ENCODE data around the gene SYNPO2. TPM values are rescaled to one million over a fixed set of nuclear protein-coding genes. Genes with fewer than 3 reads are reported as not detected.

Gene SYNPO2
- total RNA-seq, 1 experiment from 2014 or later = 0.26 TPM

DNA sequence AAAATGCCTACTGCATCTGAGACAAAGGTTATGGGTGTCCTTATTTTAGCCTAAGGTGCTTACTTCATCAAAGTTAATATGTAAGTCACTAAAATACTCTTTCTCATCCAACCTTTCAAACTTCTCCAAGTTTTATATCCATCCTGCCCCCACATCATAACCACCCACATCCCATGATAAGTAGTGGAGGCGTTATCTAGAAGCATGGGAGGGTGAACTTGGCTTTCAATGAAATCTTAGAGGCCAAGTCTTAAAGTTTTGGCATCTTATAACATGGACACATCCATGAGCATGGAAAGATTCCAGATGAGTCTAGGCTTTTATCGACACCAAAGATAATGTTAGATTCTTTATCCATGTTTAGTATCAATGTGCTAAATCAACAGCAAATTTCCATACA, 29.9 kb upstream of the SYNPO2 start:
- Histone ChIP-seq H3K36me3 (ENCODE audit: insufficient read depth, low read length, poor library complexity, severe bottlenecking) (no peaks in the 10 kb centered on the region), H3K27ac (ENCODE audit: low read depth, low read length, poor library complexity, severe bottlenecking) (no peak overlapping the region), H3K27me3 (replicated peaks; ENCODE audit: insufficient read depth, low read depth, low read length, poor library complexity) (no peaks in the 10 kb centered on the region), H3K9me3 (ENCODE audit: low read depth, low read length, poor library complexity, severe bottlenecking) (no peaks in the 10 kb centered on the region), H3K4me3 (ENCODE audit: low read depth, low read length, poor library complexity, severe bottlenecking) (no peak overlapping the region), H3K4me1 (ENCODE audit: insufficient read depth, low read length, poor library complexity, severe bottlenecking) (no peaks in the 10 kb centered on the region)
- no TSS peak for BruUV-seq (replicated peaks)
- CTCF ChIA-PET = no interaction called here
- POLR2A ChIA-PET (ENCODE audit: low non-redundant PET) = no interaction called here
- intact Hi-C loops (cut with micrococcal nuclease; ENCODE audit: unreplicated experiment) = no loop called here
- no peak for DNase-seq (ENCODE audit: low spot score)
- no peak for TF ChIP-seq EZH2 (IDR thresholded peaks at IDR 0.05; ENCODE audit: borderline replicate concordance, low read depth, low read length, poor library complexity, severe bottlenecking)
- TF ChIP-seq, protein P1, sequence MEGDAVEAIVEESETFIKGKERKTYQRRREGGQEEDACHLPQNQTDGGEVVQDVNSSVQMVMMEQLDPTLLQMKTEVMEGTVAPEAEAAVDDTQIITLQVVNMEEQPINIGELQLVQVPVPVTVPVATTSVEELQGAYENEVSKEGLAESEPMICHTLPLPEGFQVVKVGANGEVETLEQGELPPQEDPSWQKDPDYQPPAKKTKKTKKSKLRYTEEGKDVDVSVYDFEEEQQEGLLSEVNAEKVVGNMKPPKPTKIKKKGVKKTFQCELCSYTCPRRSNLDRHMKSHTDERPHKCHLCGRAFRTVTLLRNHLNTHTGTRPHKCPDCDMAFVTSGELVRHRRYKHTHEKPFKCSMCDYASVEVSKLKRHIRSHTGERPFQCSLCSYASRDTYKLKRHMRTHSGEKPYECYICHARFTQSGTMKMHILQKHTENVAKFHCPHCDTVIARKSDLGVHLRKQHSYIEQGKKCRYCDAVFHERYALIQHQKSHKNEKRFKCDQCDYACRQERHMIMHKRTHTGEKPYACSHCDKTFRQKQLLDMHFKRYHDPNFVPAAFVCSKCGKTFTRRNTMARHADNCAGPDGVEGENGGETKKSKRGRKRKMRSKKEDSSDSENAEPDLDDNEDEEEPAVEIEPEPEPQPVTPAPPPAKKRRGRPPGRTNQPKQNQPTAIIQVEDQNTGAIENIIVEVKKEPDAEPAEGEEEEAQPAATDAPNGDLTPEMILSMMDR (conservative IDR thresholded peaks at IDR 0.05; ENCODE audit: low read depth, low read length) = no peak

DNA sequence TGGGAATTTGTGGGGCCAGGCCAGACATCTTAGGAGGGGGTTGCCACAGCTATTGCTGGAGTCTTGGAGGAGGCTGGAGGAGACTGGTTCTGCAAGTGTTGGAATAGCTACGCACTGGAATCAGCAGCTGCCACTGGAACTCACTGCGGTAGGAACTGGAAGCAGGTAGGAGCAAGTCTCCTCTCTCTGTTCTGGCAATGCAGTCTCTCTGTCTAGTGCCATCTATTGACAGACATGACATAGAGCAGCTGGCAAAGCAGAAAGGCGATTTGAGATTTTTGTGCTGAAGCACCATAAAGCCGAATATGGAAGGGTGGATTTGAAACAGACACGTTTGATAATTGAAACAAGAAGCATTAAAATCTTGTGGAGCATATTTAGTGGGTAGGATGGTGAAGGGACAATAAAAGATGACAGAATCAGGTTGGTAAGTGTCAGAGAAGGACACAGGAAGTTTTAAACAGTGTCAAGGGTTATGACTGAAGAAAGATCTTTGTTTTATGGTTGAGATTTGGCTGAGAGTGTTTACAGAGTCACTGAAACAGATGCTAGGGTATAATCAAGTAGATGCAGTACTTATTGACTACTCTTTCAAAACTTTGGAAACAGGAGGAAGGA, 23.5 kb upstream of the SYNPO2 start:
- intact Hi-C loops (cut with micrococcal nuclease; ENCODE audit: unreplicated experiment) = loop anchor here (5.0 kb wide), 1 partner anchor 93 kb away; no protein-coding TSS in a partner anchor
- Histone ChIP-seq H3K27me3 (replicated peaks; ENCODE audit: insufficient read depth, low read depth, low read length, poor library complexity) (no peaks in the 10 kb centered on the region), H3K36me3 (ENCODE audit: insufficient read depth, low read length, poor library complexity, severe bottlenecking) (no peaks in the 10 kb centered on the region), H3K4me1 (ENCODE audit: insufficient read depth, low read length, poor library complexity, severe bottlenecking) (no peaks in the 10 kb centered on the region), H3K27ac (ENCODE audit: low read depth, low read length, poor library complexity, severe bottlenecking) (no peak overlapping the region), H3K4me3 (ENCODE audit: low read depth, low read length, poor library complexity, severe bottlenecking) (no peak overlapping the region), H3K9me3 (ENCODE audit: low read depth, low read length, poor library complexity, severe bottlenecking) (no peaks in the 10 kb centered on the region)
- peak; percentile 68 for DNase-seq (ENCODE audit: low spot score)
- POLR2A ChIA-PET (ENCODE audit: low non-redundant PET) = no interaction called here
- no peak for TF ChIP-seq EZH2 (IDR thresholded peaks at IDR 0.05; ENCODE audit: borderline replicate concordance, low read depth, low read length, poor library complexity, severe bottlenecking)
- TF ChIP-seq, protein P1 (conservative IDR thresholded peaks at IDR 0.05; ENCODE audit: low read depth, low read length) = peak; percentile 82
- BruUV-seq (replicated peaks) = no TSS peak
- CTCF ChIA-PET = no interaction called here

DNA sequence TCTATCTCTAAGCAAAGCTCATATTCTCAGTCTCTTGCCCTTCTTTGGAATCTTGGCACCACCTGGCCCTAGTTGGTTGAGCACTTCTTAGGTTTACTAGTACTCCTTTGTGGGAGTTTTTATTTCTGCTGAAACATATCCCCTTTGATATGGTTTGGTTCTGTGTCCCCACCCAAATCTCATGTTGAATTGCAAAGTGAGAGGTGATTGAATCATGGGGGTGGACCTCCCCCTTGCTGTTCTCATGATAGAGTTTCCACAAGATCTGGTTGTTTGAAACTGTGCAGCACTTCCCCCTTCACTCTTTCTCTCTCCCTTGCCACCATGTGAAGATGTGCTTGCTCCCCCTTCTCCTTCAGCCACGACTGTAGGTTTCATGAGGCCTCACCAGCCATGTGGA, 22.2 kb upstream of the SYNPO2 start:
- no peaks in the 10 kb centered on the region for H3K27me3 ChIP-seq (replicated peaks; ENCODE audit: insufficient read depth, low read depth, low read length, poor library complexity)
- TF ChIP-seq EZH2 (IDR thresholded peaks at IDR 0.05; ENCODE audit: borderline replicate concordance, low read depth, low read length, poor library complexity, severe bottlenecking) = no peak
- TF ChIP-seq, protein P1 (conservative IDR thresholded peaks at IDR 0.05; ENCODE audit: low read depth, low read length) = no peak
- no peak overlapping the region for H3K4me3 ChIP-seq (ENCODE audit: low read depth, low read length, poor library complexity, severe bottlenecking)
- no TSS peak for BruUV-seq (replicated peaks)
- no peaks in the 10 kb centered on the region for H3K4me1 ChIP-seq (ENCODE audit: insufficient read depth, low read length, poor library complexity, severe bottlenecking)
- ChIA-PET POLR2A (ENCODE audit: low non-redundant PET) (no interaction called here), CTCF (no interaction called here)
- H3K36me3 ChIP-seq (ENCODE audit: insufficient read depth, low read length, poor library complexity, severe bottlenecking) = no peaks in the 10 kb centered on the region
- intact Hi-C loops (cut with micrococcal nuclease; ENCODE audit: unreplicated experiment) = loop anchor here (5.0 kb wide), 1 partner anchor 94 kb away; no protein-coding TSS in a partner anchor
- no peak overlapping the region for H3K27ac ChIP-seq (ENCODE audit: low read depth, low read length, poor library complexity, severe bottlenecking)
- DNase-seq (ENCODE audit: low spot score) = no peak
- no peaks in the 10 kb centered on the region for H3K9me3 ChIP-seq (ENCODE audit: low read depth, low read length, poor library complexity, severe bottlenecking)

Data from A673 (cell line).